NCI-H128 (cell line): ENCODE measurements around the gene SLC7A6OS.

ENCODE experiments used
- DNase-seq: peaks from one replicate; lab custom pipeline; 2025; ENCODE audit not compliant: unreplicated experiment; lab: John Stamatoyannopoulos, UW

The SLC7A6OS gene

DNA sequence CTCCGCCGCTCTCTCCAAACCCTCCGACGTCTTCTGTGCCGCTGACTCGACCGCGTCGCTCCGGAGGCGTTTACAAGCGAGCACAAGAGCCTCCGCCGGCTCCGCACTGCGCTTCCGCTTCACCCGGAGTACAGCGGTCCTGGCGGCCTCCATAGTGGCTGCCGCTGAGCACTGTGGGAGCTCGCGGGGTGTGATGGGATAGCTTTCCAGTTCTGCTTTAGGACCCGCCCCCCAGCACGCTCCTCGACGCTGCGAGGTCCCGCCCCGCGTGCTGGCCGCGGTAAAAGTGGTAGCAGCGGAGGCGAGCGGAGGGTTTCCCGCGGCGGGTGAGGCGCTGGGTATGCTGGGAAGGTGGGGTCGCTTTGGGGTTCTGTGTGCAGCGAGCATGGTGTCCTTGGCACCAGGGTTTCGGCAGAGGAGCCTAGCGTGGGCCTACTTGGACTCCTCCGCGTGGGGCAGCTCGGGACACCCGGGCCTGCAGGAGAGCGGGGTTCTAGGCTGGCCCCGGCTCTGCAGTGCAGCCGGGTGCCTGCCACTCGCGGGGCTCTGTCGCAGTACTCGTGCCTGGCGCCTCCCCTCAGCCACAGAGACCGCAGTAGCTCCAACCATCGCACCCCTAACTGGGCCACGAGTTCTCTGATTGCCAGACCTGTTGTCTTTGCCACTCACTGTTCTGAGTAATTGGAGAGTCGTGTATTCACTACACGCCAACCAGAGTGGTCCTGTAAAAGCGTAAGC is at the start of gene SLC7A6OS, which contains the start of gene PRMT7:
Gene SLC7A6OS, minus strand, starts transcription at position 173 of the 738 bp plus-strand sequence. Its CDS starts 20 bp downstream, at position 153.
Gene PRMT7, plus strand, starts transcription at position 246 of the 738 bp plus-strand sequence. CDS start 4,961 bp downstream, outside the sequence.
- DNase-seq: peak; percentile 67

DNA sequence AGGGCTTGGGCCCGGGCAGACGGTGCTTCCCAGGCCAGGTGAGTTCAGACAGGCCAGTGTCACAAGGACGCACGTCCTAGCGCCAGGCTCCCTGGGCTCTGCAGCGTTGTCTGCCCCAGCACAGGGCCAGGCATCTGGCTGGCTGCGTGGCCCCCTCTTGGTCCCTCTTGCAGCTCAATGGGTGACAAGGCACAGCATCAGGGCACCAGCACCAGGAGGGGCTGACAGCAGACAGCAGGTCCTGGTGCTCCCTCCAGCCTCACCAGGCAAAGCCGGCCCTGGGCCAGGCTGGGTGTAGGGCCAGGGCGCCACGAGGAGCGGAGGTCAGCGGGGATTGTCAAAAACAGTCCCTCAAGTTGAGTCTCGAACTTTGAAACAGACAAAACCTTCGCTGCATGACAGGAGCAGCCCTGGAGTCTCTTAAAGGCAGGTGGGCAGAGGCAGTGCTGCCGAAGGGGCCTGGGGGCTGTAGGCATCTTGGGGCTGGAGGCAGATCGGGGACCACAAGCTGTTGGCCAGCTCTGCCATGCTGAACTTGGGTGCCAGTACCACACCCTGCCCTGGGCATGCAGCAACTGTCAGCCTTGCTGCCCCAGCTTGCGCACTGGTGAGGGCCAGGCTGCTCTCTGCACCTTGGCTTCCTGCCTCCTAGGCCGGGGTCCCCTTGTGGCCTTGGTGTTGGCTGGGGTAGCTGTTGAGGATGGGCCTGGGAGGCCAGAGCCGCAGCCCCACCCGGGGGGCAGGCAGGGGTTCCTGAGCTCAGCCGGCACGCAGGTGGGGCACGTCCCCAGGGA is 48.8 kb upstream of the SLC7A6OS start:
- DNase-seq: no peak

DNA sequence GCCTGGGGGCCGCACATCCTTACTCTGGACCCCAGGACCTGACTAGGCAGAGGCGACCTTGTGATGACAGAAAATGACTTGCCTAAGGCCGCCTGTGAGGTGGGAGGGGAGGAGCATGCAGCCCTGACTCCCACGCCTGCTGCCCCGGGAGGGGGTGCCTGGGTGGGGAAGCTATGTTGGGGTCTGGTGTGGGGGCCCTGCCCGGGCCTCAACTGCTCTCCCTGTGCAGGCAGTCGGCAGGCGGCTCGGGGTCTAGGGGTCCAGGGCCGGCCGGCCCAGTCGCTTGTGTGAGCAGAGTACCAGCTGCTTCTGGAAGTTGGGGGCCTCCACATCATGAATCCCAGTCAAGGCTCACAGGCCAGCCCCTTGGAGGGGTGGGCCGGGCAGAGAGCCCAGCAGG is 48.2 kb upstream of the SLC7A6OS start:
- DNase-seq: no peak

DNA sequence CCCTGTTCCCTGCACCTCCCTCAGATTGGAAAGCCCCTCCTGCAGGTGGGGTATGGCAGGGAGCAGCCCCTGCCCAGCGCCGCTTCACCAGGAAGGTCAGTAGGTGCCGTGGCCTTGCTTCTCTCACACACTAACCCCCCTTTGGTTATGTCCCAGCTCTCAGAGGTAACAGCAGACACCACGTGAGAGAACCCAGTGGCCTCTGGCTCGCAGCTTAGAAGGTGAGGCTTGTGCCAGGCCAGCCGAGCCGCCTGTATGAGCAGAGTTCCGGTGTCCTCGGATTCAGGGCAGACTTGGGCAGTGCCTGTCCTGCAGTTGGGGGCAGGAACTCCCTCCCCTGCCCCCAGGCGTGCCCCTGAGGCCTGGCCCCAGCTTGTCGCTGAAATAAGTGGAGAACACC is 47.2 kb upstream of the SLC7A6OS start:
- no peak for DNase-seq

DNA sequence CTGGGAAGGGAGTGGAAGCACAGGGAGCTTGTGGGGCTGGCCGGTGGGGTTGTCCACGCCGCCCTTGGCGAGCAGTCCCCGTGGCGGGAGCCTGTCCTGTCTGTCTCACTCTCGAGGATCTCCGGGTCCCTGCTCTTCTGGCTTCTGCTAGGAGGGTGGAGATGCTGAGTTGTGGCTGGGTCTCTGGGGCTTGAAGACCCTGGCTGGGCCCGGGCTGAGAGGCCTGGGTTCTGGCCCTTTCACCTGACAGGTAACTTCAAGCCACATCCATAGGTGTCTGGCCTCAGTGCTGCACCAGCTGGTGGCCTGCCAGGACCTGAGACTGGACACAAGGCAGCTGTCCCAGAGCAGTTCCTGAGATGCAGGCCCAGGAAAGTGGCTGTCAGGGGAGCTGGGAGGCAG is 46.8 kb upstream of the SLC7A6OS start:
- no peak for DNase-seq

DNA sequence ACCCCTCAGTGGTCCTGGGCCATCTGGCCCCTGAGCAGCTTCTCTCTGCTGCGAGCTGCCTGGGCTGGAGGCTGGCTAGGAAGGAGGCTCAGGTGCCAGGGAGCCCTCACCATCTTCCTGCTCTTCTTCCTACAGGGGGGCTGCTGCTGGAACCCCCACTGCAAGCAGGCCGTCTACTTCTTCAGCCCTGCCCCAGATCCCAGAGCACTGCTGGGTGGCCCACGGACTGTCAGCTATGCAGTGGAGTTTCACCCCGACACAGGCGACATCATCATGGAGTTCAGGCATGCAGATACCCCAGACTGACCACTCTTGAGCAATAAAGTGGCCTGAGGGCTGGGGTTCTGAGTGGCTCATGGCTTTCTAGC is 46.2 kb upstream of the SLC7A6OS start:
- no peak for DNase-seq

DNA sequence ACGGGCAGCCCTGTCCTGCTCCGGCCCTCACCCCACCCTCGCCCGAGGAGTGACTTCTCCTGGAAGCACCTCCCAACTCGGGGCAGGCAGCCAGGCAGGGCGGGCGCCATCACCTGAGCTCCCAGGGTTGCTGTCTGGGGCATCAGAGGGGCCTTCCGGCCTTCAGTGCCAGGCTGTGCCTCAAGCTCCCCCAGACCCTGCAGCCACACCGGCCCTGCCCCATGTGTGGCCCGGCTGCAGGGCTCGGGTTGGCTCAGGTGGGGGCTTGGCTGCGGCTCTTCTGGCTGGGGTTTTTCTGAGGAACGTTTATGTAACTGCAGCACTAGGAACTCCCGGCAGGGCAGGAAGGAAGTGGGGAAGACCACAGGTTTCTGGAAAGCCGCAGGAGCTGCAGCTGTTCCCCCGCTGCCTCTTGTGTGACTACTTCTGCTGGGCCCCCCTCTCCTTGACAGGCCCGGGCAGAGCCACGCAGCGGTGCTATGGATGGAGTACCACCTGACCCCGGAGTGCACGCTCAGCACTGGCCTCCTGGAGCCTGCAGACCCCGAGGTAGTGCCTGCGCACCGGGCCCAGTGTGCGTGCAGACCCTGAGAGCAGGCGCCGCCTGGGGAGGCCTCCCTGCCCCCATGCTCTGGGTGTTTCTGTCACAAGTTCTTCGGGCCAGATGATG is 45.6 kb upstream of the SLC7A6OS start:
- DNase-seq: no peak

DNA sequence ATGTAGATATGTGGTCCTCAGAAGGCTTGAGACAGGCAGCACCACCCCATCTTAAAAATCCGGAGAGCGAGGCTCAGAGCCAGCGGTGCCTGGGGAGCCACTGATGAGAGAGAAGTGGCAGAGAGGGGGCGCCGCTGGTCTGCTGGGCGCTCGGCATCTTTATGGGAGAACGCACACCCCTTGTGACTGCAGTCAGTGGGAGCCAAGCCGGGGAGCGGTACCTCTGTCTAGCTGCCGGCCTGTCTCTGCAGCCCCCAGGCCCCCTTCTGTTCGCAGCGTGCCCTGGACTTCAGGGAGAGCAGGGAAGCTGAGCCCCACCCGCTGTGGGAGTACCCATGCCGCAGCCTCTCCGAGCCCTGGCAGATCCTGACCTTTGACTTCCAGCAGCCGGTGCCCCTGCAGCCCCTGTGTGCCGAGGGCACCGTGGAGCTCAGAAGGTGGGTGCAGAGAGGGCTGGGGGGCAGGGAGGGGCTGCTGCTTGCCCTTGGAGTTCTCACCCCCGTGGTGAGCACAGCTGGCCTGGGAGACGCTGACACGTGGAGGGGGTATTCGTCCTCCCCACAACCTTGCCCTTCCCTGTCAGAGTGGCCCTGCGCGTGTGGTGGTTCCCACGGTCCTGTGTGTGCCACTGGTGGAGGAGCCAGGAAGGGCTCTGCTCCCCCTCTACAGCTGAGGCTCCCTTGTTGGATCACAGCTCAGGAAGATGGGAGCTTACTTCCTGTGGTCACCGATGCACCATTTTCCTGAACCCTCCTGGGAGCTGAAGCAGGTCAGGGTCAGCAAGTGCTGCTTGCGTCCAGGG is 44.9 kb upstream of the SLC7A6OS start:
- no peak for DNase-seq

DNA sequence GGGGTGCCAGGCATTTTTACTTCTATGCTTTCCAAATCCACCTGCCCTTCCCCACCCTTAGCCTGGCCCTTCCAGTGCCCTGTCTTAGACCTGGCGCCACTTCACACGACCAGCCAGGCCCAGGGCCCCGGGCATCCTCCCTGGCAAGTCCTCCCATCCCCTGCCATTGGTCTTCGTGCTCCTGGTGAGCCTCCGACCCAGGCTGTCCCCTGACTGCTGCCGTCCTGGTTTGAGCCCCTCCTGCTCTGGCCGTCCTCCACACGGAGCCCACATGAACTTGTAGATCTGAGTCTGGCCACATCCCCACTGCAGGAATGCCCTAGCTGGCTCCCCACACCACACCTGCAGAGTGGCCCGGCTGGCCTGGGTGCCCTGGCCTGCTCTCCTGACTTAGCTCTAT is 44.1 kb upstream of the SLC7A6OS start:
- DNase-seq: no peak

DNA sequence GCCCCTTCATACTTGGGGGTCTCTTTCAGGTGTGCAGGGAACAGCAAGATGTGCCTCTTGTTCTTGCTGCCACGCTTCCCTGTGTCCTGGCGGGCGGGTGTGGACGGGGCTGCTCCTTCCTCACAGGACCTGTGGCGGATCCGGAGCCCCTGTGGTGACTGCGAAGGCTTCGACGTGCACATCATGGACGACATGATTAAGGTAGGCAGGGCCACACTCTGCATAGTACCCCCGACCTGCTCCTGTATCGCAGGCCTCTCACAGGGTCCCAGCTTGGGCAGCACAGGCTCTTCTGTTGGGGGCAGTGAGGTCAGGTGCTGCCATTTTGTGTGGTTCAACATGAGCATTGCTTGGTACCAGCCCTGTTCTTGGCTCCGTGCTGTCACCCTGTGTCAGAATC is 42.6 kb upstream of the SLC7A6OS start:
- DNase-seq: no peak

DNA sequence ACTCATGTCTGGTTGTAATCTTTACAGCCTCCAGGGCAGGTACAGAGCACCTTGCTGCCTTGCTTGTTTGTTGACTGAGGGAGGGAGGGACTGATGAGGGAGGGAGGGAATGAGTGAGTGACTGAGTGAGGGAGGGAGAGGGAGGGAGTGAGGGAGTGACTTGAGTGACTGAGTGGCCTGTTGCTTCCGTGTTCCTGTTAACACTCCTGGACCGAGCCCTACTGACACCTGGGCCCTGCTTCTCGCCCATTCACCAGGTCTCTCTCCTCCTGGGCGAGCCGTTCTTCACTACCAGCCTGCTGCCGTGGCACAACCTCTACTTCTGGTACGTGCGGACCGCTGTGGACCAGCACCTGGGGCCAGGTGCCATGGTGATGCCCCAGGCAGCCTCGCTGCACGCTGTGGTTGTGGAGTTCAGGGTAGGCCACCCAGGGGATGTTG is 41.3 kb upstream of the SLC7A6OS start:
- no peak for DNase-seq

DNA sequence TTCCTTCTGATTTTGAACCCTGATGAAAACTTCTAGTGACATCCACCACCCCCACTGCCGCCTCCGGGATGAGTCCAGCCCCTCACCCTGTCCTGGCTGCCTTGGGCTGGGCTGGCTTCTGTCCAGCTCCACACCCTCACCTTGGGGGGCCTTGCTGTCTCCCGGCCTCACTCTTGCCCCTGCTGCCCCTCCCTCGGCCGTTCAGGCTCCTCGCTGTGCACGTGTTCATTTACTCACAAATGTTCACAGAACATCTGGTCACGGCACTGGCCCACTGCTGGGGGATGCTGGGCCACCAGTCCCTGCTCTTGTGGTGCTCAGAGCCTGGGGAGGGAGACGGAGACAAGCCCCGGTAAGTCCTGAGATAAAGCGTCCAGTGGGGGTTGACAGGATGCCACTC is 40.7 kb upstream of the SLC7A6OS start:
- DNase-seq: no peak

DNA sequence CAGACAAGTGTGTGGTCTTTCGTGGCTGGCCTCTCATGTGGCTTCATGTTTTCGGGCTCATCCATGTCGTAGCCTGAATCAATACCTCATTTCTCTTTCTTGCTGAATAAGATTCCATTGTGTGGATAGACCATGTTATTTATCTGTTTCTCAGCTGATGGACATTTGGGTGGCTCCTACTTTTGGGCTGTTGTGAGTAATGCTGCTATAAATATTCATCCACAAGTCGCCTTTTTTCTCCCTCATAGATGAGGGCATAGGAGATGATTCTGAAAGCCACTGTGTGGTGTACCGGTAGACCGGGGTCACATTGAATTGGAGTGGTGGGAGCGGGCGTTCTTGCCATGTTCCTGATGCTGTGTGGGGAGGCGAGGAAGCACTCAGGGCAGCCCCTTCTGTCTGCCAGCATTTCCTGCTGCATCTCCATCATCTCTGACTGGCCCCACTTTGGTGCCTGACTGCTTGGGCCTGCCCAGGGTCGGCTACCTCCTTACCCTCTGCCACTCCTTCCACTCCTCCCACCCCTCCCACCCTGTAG is 40.1 kb upstream of the SLC7A6OS start:
- DNase-seq: no peak

DNA sequence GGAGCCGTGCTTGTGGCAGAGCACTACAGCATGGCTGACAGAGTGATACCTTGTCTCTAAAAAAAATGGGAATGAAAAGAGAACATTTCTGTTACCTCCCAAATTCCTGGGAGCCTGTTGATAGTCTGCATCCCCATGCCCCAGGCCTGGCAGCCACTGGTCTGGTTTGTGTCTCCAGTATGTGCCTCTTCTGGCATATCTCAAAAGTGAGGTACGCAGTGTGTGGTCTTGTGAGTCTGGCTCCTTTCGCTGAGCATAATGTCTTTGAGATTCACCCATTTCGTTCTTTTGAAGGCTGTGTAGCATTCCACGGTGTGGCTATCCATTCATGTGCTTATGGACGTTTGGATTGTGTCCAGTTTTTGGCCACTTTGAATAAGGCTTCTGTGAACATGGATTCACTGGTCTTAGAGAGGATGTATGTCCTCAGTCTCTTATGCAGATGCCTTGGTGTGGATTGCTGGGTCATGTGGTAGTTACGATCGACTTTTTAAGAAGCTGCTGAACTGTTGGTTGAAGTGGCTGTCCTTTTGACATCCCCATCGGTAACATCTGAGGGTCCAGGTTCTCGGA is 39.2 kb upstream of the SLC7A6OS start:
- DNase-seq: no peak

DNA sequence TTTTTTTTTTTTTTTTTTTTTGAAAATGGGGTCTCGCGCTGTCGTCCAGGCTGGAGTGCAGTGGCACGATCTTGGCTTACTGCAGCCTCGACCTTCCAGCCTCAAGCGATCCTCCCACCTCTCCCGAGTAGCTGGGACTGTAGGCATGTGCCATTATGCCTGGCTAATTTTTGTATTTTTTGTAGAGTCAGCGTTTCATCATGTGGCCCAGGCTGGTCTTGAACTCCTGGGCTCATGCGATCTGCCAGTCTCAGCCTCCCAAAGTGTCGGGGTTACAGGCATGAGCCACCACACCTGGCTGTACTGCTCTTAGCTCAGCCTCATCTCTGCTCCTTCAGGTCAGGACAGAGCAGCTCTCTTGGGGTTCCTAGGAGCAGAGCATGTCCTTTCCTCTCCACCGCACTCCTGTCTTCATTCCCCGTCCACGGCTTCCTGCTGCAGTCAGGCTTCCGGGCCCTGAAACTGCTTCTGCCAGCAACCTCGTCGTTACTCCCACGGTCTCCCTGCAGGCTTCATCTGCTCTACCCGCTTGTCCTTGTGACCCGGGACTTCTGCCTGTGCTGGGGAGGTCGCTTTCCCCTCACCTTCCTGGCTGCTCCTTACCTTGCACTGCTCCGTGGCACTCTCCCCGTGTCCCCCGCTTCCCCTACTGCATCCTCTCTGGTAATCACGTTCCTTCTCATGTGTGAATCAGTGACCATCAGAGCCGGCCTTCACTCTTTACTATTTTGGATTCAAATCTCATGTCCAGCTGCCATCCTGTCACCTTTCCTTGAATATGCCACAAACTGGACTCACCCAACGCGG is 38.1 kb upstream of the SLC7A6OS start:
- DNase-seq: no peak

DNA sequence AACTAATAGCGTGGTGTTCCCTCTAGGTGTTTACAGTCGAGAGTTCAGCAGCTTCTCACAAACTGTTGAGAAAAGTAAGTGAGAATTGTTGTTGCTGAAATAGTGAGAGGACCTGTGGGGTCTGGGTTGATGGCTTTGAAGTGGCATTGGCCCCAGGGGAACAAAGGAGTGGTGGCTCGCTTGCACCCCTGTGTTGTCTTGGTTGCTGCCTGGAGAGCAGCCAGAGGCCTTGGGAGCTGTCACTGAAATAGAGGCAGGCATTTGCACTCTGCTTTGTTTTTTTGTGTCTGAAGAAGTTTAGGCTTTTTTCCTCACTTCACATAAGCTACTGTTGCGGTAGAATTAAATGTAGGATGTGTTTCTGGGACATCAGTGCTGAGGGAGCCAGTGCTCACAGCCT is 36.9 kb upstream of the SLC7A6OS start:
- DNase-seq: no peak

DNA sequence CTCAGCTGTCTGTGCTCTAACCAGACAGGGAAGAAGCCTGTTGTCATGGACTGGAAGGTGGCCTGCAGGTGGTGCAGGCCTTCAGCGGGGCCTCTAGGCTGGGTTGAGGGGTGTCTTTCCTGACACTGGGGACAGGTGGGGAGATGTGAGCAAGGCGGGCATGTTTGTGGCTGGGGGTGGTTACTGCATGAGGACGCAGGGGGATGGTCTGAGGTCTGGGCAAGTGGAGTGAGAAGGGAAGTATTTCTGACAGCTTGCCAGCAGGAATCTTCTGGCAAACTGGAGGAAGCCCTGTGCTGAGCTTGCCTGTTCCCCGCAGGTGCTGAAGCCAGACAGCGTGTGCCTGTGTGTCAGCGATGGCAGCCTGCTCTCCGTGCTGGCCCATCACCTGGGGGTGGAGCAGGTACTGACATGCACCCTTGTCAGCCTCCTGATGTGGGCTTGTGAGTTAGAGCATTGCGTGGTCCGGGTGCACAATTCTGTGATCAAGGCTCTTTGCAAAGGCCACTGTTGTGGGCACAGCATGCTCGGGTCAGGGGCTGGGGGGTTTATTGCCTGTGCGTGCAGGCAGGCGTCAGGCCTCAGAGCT is 36.2 kb upstream of the SLC7A6OS start:
- DNase-seq: no peak

DNA sequence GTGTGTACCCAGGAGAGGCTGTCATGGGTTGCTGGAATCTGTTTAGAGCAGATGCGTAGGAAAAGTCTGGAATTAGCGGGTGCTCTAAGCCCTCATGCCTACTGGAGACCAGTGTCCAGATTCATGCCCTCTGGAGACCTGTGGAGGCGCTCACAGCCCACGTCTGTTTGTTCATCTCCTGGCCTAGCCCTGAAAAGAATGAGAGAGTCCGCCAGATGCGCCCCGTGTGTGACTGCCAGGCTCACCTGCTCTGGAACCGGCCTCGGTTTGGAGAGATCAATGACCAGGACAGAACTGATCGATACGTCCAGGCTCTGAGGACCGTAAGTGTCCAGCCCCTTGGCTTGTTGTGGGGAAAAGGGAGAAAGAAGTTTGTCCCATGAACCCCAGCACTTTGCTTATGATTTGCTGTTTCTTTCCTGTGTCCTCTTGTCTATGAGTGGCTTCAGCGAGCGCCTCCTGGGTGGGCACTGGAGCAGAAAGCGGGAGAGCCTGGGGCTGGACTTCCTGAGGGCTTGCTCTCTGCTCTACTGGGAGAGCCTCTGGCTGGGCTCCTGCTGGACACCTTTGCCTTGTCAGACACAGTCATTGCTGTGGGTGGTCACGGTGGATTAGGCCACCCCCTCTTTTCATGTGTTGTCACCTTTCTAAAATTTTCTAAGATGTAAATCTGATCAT is 35.4 kb upstream of the SLC7A6OS start:
- no peak for DNase-seq
